Adrenal gland (tissue), 12 donors: ENCODE data around the gene STATH. TPM values are rescaled to one million over a fixed set of nuclear protein-coding genes. Genes with fewer than 3 reads are reported as not detected.

Experiments
- DNase-seq, 7 donors: peaks; one replicate each; pipeline ENCODE4 v3.0.0-alpha.2; 2019 to 2020
- H3K27ac ChIP-seq, 5 donors: fragments of 200-600 bp; sonication (generic) in 4 of 5; 1 replicate in 3 of 5; 2 replicates in 2 of 5; pipeline versions ENCODE4 v1.5.1 to v1.8.0; 2016 to 2020; ENCODE audit warnings: mild to moderate bottlenecking in 1 of 5
- H3K27me3 ChIP-seq: fragments of 200-600 bp; 2 replicates; pipeline ENCODE4 v1.8.0; 2021
- H3K36me3 ChIP-seq, 2 donors: fragments of 200-600 bp; replicated peaks in 1 of 2; 1 replicate in 1 of 2; 2 replicates in 1 of 2; pipeline versions ENCODE4 v1.5.1 to v1.8.0; 2018 to 2022
- H3K4me1 ChIP-seq, 2 donors: fragments of 200-600 bp; replicated peaks in 1 of 2; 1 replicate in 1 of 2; 2 replicates in 1 of 2; pipeline versions ENCODE4 v1.5.1 to v1.8.0; 2018 to 2021
- H3K4me3 ChIP-seq, 4 donors: fragments of 200-600 bp; sonication (generic) in 3 of 4; one replicate each; pipeline ENCODE4 v1.5.1; 2016 to 2018
- H3K9me3 ChIP-seq, 3 donors: fragments of 200-600 bp; sonication (generic) in 1 of 3; replicated peaks in 1 of 3; 1 replicate in 2 of 3; 2 replicates in 1 of 3; pipeline versions ENCODE4 v1.5.1 to v1.8.0; 2016 to 2021
- POLR2A ChIP-seq, 2 donors: fragments of 450-650 bp; IDR thresholded peaks; one replicate each; pipeline ENCODE4 v1.6.1; 2017; ENCODE audit warnings: antibody characterized with exemption in 2 of 2, mild to moderate bottlenecking in 2 of 2, moderate library complexity in 1 of 2
- WGBS, 4 donors: extraction: QIAGEN DNeasy Blood & Tissue Kit in 2 of 4; methylation state at CpG; one replicate each; pipeline versions ENCODE4 v1.1.5 to v1.1.7; 2013 to 2017; 5-methylcytosine and 5-hydroxymethylcytosine counted together
- intact Hi-C, 2 donors: fragments of 100-400 bp; cut with DNase I; formaldehyde crosslinking; loops; one replicate each; pipeline versions ENCODE4 v1.14.1 to v1.15.0; 2022 to 2023
- polyA plus RNA-seq, 3 donors: library from polyadenylated mRNA; stranded (reverse); fragments of 200-250 nt in 2 of 3; fragments of 350-450 nt in 1 of 3; fragmentation: Illumina TruSeq in 1 of 3; extraction: RNeasy Lipid Tissue Mini Kit (QIAGEN cat#74804) in 1 of 3; gene quantifications; one replicate each; pipeline ENCODE4 v1.2.3, GENCODE V29; 2013 to 2014
- total RNA-seq, 9 donors: library from RNA; depleted of rRNA in 4 of 9; stranded (reverse); fragments of >200 nt in 4 of 9; fragments of 120-200 nt in 1 of 9; fragmentation: NEBNext Ultra II Directional in 1 of 9; extraction: Animal tissue kit (Norgen Biotek cat#: 25700) in 1 of 9; gene quantifications; one replicate each; pipeline versions ENCODE4 v1.1.0 to v1.2.4, GENCODE V29; 2013 to 2023
- TF ChIP-seq, protein P1 (sequence below), 6 experiments: fragments of 450-650 bp in 4 of 6; fragments of 200-600 bp in 2 of 6; sonication (generic) in 1 of 6; IDR thresholded peaks; 1 replicate in 5 of 6; 2 replicates in 1 of 6; pipeline versions ENCODE4 v1.5.1 to v1.8.0; 2016 to 2021; ENCODE audit warnings: antibody characterized with exemption in 6 of 6, mild to moderate bottlenecking in 2 of 6, moderate library complexity in 1 of 6
- donor health status: healthy with polysubstance abuse.
- donor health status: Bipolar disorder and iron deficiency.
- donor health status: DM: yes; HTN: yes; CAD: no.
- donor health status: DM: no; HTN: no; CAD: no.
- donor health status: DM: no; HTN: no; CAD: no.
- donor health status: DM: yes; HTN: yes; CAD: no.

STATH gene
- total and polyA plus RNA-seq, 12 donors, result not detected

DNA sequence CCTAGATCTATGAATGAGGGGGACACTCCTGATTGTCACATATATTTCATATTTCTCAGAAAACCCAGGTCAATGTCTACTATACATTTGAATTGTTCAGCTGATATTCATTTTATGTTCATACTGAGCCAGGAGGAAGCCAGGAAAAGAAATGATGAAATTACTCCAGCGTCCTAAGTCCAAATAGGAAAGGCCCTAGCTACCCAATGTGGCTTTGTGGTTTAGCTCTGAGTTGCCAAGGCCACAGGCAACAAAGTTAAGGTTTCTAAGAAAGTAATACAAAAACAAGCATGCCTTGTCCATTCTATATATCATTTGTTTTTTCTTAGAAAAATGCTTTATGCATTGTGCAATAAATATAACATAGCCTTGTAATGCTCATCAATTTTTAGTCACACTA, 25.7 kb upstream of the STATH start:
- WGBS, 4 donors, result 43 to 69% (median 54%) methylated on average over 1 of the region's 1 CpG
- DNase-seq, result no peak
- Histone ChIP-seq H3K27me3 (no peaks in the 10 kb centered on the region), H3K4me1 (no peaks in the 10 kb centered on the region), H3K27ac (no peak overlapping the region), H3K36me3 (no peaks in the 10 kb centered on the region), H3K4me3 (no peak overlapping the region), H3K9me3 (no peaks in the 10 kb centered on the region)
- intact Hi-C loops, result no loop called here
- TF ChIP-seq POLR2A (IDR thresholded peaks at IDR 0.05), result no peak
- TF ChIP-seq, protein P1, sequence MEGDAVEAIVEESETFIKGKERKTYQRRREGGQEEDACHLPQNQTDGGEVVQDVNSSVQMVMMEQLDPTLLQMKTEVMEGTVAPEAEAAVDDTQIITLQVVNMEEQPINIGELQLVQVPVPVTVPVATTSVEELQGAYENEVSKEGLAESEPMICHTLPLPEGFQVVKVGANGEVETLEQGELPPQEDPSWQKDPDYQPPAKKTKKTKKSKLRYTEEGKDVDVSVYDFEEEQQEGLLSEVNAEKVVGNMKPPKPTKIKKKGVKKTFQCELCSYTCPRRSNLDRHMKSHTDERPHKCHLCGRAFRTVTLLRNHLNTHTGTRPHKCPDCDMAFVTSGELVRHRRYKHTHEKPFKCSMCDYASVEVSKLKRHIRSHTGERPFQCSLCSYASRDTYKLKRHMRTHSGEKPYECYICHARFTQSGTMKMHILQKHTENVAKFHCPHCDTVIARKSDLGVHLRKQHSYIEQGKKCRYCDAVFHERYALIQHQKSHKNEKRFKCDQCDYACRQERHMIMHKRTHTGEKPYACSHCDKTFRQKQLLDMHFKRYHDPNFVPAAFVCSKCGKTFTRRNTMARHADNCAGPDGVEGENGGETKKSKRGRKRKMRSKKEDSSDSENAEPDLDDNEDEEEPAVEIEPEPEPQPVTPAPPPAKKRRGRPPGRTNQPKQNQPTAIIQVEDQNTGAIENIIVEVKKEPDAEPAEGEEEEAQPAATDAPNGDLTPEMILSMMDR (IDR thresholded peaks at IDR 0.05), result no peak

DNA sequence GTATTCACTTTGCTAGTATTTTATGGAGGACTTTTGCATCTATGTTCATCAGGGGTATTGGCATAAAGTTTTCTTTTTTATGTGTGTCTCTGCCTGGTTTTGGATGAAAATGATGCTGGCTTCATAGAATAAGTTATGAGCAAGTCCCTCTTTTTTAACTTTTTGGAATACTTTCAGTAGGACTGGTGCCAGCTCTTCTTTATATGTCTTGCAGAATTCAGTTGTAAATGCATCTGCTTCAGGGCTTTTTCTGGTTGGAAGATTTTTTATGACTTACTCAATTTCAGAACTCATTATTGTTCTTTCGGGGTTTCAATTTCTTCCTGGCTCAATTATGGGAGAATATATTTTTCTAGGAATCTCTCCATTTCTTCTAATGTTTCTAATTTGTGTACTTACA, 21.1 kb upstream of the STATH start:
- H3K36me3 ChIP-seq, result no peaks in the 10 kb centered on the region
- no peak overlapping the region for H3K27ac ChIP-seq
- intact Hi-C loops, result no loop called here
- no peak for DNase-seq
- H3K27me3 ChIP-seq, result no peaks in the 10 kb centered on the region
- 70 to 76% (median 76%) methylated on average over 1 of the region's 1 CpG for WGBS, 4 donors
- H3K4me1 ChIP-seq, result no peaks in the 10 kb centered on the region
- no peak overlapping the region for H3K4me3 ChIP-seq
- H3K9me3 ChIP-seq, result no peaks in the 10 kb centered on the region
- no peak for TF ChIP-seq POLR2A (IDR thresholded peaks at IDR 0.05)
- TF ChIP-seq, protein P1 (IDR thresholded peaks at IDR 0.05), result no peak

DNA sequence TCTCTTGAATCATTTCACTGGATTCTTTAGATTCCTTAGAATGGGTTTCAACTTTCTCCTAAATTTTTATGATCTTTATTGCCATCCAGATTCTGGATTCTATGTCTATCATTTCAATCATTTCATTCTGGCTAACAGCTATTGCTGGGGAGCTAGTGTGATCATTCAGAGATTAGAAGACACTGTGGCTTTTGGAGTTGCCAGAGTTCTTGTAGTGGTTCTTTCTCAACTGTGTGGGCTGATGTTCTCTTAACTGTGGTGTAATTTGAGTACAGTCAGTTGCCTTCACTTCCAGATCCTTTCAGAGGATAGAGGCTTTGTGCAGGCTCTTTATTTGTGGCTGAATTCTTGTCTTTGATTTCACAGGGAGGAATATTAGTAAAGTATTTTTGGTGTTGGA, 18.2 kb upstream of the STATH start:
- no peak overlapping the region for H3K27ac ChIP-seq
- TF ChIP-seq, protein P1 (IDR thresholded peaks at IDR 0.05), result no peak
- TF ChIP-seq POLR2A (IDR thresholded peaks at IDR 0.05), result no peak

DNA sequence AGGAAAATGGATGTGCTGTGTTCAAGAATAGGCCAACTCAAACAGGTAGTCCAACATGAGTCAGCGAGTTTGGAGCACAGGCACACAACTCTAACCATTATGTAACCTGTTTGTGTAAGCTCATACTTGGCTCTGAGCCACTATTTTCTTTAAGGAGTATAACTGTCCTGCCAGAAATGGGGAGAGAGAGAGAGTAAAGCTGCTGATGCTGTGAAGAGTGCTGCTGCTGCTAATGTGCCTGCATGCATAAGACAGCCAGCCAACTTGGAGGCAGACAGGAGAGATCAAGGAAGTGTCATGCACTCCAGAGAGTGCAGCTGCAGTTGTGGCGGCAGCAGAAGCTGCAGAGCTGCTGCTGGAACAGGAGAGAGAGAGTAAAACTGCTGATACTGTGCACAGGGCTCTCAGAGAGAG, 11.7 kb upstream of the STATH start:
- TF ChIP-seq, protein P1 (IDR thresholded peaks at IDR 0.05), result no peak
- no peak for TF ChIP-seq POLR2A (IDR thresholded peaks at IDR 0.05)
- Histone ChIP-seq H3K9me3 (no peaks in the 10 kb centered on the region), H3K27ac (no peak overlapping the region), H3K27me3 (no peaks in the 10 kb centered on the region), H3K4me3 (no peak overlapping the region), H3K4me1 (no peaks in the 10 kb centered on the region), H3K36me3 (no peaks in the 10 kb centered on the region)
- 23 to 63% (median 46%) methylated on average over 2 of the region's 2 CpGs for WGBS, 4 donors
- DNase-seq, result no peak
- intact Hi-C loops, result no loop called here

More for the DNA sequence above, 18.2 kb upstream of the STATH start:
- H3K4me1 ChIP-seq, result no peaks in the 10 kb centered on the region
- intact Hi-C loops, result no loop called here
- H3K36me3 ChIP-seq, result no peaks in the 10 kb centered on the region
- H3K27me3 ChIP-seq, result no peaks in the 10 kb centered on the region
- no peak overlapping the region for H3K4me3 ChIP-seq
- no peak for DNase-seq
- H3K9me3 ChIP-seq, result no peaks in the 10 kb centered on the region
